Activated T-cell treated with anti-CD3 and anti-CD28 coated beads, Interleukin-2, amount 50 U/mL, for 1 hour (primary cell): ENCODE data around the gene PNCK.
"Not testable (repeated sequence)": the region's sequence is repeated elsewhere in the genome, so short reads cannot be mapped to it uniquely, and the experiment has no call there.

Experiments
- DNase-seq: peaks from one replicate; pipeline ENCODE4 v3.0.0-alpha.2; 2020

PNCK gene

DNA sequence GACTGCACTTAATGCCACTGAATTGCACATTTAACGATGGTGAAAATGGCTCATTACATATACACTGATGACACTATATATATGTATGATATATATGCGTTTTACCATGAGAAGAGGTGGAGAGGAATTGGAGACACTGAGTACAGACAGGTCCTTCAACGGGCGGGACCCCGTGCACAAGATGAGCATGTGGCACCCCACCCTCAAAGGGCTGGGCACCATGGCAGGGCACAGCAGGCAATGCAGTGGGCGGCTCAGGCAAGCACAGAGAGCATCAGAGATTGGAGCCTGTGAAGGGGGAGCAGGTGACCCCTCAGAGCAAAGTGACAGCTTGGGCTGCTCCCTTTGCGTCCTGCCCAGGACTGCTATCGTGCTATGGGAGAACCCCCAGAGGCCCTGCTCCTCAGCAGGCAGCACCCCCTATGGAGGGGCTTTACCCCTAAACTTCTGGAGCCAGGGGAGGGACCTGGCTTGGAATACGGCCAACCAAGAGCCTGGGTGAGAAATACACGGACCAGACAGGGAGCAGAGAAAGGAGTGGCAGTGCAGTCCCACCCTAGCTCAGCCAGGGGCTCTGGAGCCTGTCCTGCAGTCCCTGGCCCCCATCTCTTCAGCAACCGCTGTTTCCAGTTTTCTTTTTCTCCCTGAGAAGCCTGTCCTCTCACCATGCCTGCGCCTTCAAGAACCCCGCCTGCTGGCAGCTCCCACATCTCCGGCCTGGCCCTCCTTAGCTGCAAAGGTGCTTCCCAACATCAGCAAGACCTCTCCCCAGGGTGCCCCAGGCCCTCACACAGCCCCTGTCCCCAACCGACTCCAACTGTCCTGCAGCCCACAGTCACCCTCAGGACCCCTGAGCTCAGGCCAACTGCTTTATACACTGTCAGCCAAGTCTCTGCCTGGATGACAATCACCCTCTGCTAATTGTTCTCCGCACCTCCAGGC, 24.6 kb upstream of the PNCK start:
- no peak for DNase-seq

DNA sequence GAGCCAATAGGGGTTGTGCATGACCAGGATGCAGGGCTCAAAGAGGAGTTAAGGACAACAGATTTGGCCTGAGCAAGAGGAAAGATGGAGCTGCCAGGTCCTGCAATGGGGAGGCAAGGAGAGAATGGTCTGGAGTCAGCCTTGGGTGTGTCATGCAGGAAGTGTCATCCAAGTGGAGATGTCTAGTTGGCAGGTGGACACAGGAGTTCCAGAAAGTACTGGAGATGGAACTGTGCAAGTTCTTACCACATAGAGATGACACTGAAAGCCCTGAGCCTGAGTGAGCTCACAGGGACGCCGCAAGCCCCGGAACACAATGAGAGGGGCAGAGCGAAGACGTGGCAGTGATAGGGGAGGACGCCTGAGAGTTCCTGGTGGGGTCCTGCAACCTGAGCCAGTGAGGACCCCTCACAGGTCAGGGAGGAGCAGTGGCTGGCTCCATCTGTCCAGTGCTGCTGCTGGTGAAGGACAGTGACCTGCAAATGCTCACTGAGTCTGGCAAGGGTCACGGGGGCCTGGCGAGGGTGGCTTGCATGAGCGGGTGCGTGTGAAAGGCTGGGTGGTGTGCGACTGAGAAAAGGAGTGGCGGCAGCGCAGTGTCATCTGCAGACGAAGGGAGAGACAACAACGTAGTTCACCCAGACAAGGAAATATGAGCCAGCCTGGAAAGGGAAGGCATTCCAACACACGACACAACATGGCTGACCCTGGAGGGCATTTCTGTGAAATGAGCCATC, 23.5 kb upstream of the PNCK start:
- not testable (repeated sequence) for DNase-seq

GRCh38 chrX:153696538-153696937, 22.9 kb upstream of the PNCK start:
- not testable (repeated sequence) for DNase-seq

GRCh38 chrX:153696100-153696499, 22.5 kb upstream of the PNCK start:
- no peak for DNase-seq

DNA sequence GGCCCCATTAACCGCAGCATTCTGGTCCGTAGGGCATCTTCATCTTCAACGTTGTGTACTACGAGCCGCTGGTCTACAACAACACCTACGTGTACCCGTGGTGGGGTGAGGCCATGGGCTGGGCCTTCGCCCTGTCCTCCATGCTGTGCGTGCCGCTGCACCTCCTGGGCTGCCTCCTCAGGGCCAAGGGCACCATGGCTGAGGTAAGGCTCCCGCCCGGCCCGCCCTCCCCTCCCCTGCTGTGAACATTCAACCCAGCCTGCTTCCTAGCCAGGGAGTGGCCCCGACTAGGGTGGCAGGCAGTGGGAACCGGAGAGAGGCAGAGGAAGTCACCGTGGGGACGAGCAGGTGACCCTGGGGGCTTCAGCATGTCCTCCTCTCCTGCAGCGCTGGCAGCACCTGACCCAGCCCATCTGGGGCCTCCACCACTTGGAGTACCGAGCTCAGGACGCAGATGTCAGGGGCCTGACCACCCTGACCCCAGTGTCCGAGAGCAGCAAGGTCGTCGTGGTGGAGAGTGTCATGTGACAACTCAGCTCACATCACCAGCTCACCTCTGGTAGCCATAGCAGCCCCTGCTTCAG, 21.2 kb upstream of the PNCK start:
- DNase-seq, result no peak

GRCh38 chrX:153694256-153694655, 20.6 kb upstream of the PNCK start:
- DNase-seq, result not testable (repeated sequence)

GRCh38 chrX:153693216-153694086, 19.8 kb upstream of the PNCK start:
- DNase-seq, result no peak

DNA sequence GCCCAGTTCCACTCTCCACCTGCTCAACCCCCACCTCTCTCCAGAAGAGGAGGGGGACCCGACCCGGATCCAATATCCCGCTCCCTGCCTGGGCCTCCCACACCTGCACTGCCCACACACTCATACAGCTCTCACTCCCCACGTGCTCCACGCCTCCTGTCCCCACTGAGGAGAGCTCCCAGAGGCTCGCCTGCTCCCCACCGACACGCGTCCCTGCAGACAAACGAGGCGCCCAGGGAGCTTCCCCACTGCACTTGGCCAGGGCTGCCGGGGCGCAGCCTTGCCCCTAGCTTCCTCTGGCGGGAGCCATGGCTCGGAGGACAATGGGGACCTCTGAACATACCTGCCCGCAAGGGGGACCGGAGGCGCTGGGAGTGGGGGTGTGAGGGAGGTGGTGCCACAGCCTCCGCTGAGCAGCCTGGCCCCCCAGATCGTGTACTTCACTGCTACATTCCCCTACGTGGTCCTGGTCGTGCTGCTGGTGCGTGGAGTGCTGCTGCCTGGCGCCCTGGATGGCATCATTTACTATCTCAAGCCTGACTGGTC, 19.1 kb upstream of the PNCK start:
- DNase-seq, result no peak

- DNase-seq, result no peak
Measured at GRCh38 chrX:153692003-153692402, 18.4 kb upstream of the PNCK start.

- DNase-seq, result not testable (repeated sequence)
Measured at GRCh38 chrX:153691032-153691827, 17.6 kb upstream of the PNCK start.

DNA sequence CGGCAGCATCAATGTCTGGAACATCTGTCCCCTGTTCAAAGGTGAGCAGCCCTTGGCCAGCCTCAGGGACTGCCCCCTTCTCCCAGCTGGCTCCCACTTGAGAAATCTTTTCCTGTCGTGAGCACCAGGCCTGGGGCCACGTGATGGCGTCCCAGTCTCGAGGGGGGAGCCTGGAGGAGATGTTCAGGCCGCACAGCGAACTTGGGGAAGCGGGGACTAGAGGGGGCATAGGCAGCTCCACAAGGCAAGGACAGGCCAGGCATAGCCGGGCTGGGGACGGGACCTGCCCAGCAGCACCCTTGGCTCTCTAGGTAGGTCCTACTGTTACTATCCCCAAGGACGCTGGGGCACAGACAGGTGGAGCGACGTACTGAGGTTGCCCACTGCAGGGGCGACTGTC, 16.9 kb upstream of the PNCK start:
- no peak for DNase-seq

- no peak for DNase-seq
Measured at GRCh38 chrX:153689654-153690465, 16.2 kb upstream of the PNCK start.

- DNase-seq, result no peak
Measured at GRCh38 chrX:153688911-153689590, 15.4 kb upstream of the PNCK start.

GRCh38 chrX:153688506-153688905, 14.9 kb upstream of the PNCK start:
- no peak for DNase-seq

- no peak for DNase-seq
Measured at GRCh38 chrX:153688071-153688470, 14.5 kb upstream of the PNCK start.

DNA sequence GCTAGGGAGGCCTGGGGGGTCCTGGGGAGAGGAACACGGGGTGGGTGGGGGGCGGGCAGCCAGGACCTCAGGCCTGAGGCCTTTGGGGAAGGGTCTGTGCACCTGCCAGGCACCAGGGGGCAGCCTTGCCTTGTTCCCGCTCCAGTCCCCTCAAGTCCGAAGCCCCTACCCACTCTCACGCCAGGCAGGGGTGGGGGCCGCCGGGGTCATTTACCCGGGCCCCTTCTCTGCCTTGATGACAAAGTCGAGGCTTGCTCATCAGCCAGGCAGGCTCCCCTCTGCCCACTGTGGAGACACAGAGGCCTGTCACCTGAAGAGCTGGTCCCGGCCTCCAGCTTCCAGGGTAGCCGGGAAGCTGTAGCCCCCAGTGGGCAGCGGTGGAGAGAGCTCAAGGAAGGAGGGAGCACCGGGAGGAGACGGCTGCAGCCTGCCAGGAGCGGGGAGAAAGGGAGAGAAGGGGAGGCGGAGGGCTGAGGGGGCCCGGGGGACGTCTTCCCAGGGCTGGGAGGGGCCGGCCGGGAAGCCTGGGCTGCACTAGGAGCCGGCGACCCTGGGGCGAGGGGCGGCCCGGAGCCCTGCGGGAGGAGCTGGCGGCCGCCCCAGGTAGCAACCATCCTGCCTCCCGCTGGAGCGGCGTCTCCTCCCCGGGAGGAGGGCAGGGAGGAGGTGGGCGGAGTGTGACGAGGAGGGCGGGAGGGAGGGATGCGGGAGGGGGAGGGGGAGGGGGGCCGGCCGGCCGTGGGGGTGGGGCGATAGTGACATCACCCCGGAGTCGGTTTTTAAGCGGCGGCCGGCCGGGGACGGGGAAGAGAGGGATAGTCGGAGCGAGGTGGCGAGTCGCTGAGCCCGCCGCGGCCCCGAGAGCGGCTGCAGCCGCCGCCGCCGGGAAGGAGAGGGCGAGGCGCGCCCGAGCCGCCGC, 13.8 kb upstream of the PNCK start, which contains the start of gene SLC6A8:
SLC6A8 (plus strand) TSS at position 806 of the 919 bp plus-strand sequence. CDS start 649 bp downstream, outside the sequence.
- DNase-seq, result peak; percentile 52

GRCh38 chrX:153686711-153687110, 13.1 kb upstream of the PNCK start:
- no peak for DNase-seq
